Body of pancreas (tissue), 4 donors: ENCODE results near the gene PRPS1.

Experiments
- POLR2A ChIP-seq, 3 donors: fragments of 450-650 bp; IDR thresholded peaks; one replicate each; pipeline ENCODE4 v1.6.1; 2016; ENCODE audit warnings: antibody characterized with exemption in 3 of 3, mild to moderate bottlenecking in 2 of 3
- TF ChIP-seq, protein P1 (sequence below), 7 experiments: fragments of 450-650 bp in 4 of 7; fragments of 200-600 bp in 3 of 7; sonication (generic) in 3 of 7; IDR thresholded peaks; one replicate each; pipeline ENCODE4 v1.5.1; 2016 to 2019; ENCODE audit warnings: antibody characterized with exemption in 7 of 7

DNA sequence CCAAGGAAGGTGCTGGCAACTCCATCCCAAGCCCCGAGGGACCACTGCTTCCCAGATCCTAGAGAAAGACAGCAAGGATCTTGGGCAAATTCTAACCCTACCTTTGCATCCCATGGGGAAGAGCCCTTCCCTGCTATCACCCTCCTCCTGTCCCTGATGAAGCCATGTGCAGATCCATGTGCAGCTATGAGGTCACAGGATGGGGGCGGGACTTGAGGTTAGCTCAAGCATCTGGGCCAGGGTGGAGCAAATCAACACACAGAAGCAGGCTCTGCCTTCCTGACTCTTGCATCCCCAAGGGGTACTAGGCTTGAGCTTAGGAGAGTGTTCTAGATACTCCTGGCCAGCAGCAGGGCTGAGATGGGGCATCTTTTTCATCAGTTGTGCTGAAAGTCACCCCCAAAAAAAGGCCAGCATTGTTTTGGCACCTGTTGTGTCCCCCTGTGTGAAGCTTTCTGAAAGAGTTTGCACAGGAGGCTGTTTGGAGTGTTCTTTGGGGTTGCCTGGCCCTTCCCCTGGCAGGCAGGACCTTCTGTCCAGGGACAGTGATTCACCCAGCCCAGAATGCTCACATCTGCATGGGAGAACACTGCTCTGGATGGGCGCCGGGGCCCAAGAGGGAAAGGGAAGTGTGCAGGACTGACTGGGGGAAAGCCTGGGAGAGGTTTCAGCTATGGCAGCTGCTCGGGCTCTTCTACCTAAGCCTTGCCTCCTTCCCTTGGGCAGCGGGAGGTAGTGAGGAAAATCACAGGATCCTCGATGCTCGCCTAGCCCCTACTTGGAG lies 50.8 kb downstream of the PRPS1 start:
- TF ChIP-seq, protein P1, sequence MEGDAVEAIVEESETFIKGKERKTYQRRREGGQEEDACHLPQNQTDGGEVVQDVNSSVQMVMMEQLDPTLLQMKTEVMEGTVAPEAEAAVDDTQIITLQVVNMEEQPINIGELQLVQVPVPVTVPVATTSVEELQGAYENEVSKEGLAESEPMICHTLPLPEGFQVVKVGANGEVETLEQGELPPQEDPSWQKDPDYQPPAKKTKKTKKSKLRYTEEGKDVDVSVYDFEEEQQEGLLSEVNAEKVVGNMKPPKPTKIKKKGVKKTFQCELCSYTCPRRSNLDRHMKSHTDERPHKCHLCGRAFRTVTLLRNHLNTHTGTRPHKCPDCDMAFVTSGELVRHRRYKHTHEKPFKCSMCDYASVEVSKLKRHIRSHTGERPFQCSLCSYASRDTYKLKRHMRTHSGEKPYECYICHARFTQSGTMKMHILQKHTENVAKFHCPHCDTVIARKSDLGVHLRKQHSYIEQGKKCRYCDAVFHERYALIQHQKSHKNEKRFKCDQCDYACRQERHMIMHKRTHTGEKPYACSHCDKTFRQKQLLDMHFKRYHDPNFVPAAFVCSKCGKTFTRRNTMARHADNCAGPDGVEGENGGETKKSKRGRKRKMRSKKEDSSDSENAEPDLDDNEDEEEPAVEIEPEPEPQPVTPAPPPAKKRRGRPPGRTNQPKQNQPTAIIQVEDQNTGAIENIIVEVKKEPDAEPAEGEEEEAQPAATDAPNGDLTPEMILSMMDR (IDR thresholded peaks at IDR 0.05): no peak
- peak in 2 of 3 donors; percentile 11 to 28 for TF ChIP-seq POLR2A (IDR thresholded peaks at IDR 0.05)
